ENCODE results near the gene MYO1D.
A peak's percentile ranks its signal among the peaks of the same experiment; 100 is the strongest.

MYO1D gene

GRCh38 chr17:32878211-32878610 lies 1.3 kb upstream of the MYO1D start:
- no peak for DNase-seq
- Histone ChIP-seq H3K79me1 (ENCODE audit: low read length) (peaks cover 5% of the 10 kb centered on the region), H3K56ac (ENCODE audit: low read length) (no peak overlapping the region), H3K4me2 (ENCODE audit: low read length) (no peak overlapping the region), H4K5ac (ENCODE audit: low read length) (no peak overlapping the region), H3K36me3 (ENCODE audit: control insufficient read depth, insufficient read depth, low read length) (no peaks in the 10 kb centered on the region), H2AK5ac (ENCODE audit: low read length) (no peak overlapping the region), H2BK5ac (ENCODE audit: low read length) (no peak overlapping the region), H3K4ac (ENCODE audit: low read depth, low read length) (no peak overlapping the region), H3K27me3 (ENCODE audit: insufficient read depth, low read length, poor library complexity) (no peaks in the 10 kb centered on the region), H2BK15ac (replicated peaks; ENCODE audit: low read depth) (no peak overlapping the region), H3K4me1 (ENCODE audit: control insufficient read depth, low read depth, low read length) (peaks cover 2% of the 10 kb centered on the region), H4K8ac (ENCODE audit: low read depth, low read length) (no peak overlapping the region), H3K79me2 (ENCODE audit: control insufficient read depth, insufficient read depth, low read length) (peaks cover 7% of the 10 kb centered on the region), H3K18ac (ENCODE audit: low read length) (no peak overlapping the region), H3K9ac (ENCODE audit: low read length) (no peak overlapping the region), H2BK120ac (ENCODE audit: low read depth, low read length) (no peak overlapping the region), H3K27ac (ENCODE audit: low read depth, low read length) (no peak overlapping the region), H3K23ac (ENCODE audit: low read length) (no peak overlapping the region), H3K4me3 (ENCODE audit: low read length) (no peak overlapping the region)
- WGBS (ENCODE audit: extremely low coverage, insufficient coverage, low lambda C conversion rate): no CpG with 5 or more reads among the region's 3 CpGs

DNA sequence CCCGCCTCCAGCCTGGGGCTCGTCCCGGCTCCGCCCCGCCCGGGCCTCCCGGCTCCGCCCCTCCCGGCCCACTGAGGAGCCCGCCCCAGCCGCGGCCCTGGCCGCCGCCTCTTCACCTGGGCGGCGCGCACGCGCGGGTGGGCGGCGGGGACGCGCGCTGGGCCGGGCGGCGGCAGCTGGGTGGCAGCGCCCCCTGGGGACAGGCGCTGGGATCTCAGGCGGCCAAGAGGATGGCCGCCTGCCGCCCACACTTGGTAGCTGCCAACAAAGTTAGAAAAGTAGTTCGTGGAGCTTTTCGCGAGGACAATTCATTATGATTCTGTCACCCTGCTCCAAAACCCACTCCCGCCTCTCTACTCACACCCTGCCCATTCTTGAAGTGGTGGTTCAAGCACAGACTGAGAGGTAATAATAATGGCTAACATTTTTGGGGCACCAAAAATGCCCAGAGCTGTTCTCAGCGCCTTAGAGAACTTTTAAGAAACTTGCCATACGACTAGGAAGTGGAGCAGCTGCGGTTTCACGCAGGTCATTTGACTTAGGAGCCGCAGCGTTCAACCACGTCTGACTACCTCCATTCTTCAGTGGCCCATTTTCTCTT lies 340 bp upstream of the MYO1D start:
- peak overlapping the region; percentile 66 for H3K4me2 ChIP-seq (ENCODE audit: low read length)
- no peak overlapping the region for H3K27ac ChIP-seq (ENCODE audit: low read depth, low read length)
- no peak overlapping the region for H4K8ac ChIP-seq (ENCODE audit: low read depth, low read length)
- no peak overlapping the region for H4K5ac ChIP-seq (ENCODE audit: low read length)
- no peak overlapping the region for H2BK120ac ChIP-seq (ENCODE audit: low read depth, low read length)
- H3K4ac ChIP-seq (ENCODE audit: low read depth, low read length): peak overlapping the region; percentile 85
- H3K27me3 ChIP-seq (ENCODE audit: insufficient read depth, low read length, poor library complexity): no peaks in the 10 kb centered on the region
- DNase-seq: peak; percentile 92
- no peak overlapping the region for H2BK5ac ChIP-seq (ENCODE audit: low read length)
- peaks cover 7% of the 10 kb centered on the region for H3K79me1 ChIP-seq (ENCODE audit: low read length)
- no peak overlapping the region for H3K23ac ChIP-seq (ENCODE audit: low read length)
- no peaks in the 10 kb centered on the region for H3K36me3 ChIP-seq (ENCODE audit: control insufficient read depth, insufficient read depth, low read length)
- WGBS (ENCODE audit: extremely low coverage, insufficient coverage, low lambda C conversion rate): no CpG with 5 or more reads among the region's 44 CpGs
- no peak overlapping the region for H2BK15ac ChIP-seq (replicated peaks; ENCODE audit: low read depth)
- H3K4me3 ChIP-seq (ENCODE audit: low read length): no peak overlapping the region
- peak overlapping the region; percentile 89 for H3K9ac ChIP-seq (ENCODE audit: low read length)
- peaks cover 8% of the 10 kb centered on the region for H3K79me2 ChIP-seq (ENCODE audit: control insufficient read depth, insufficient read depth, low read length)
- peak overlapping the region; percentile 96 for H3K56ac ChIP-seq (ENCODE audit: low read length)
- peaks cover 2% of the 10 kb centered on the region for H3K4me1 ChIP-seq (ENCODE audit: control insufficient read depth, low read depth, low read length)
- no peak overlapping the region for H2AK5ac ChIP-seq (ENCODE audit: low read length)
- peak overlapping the region; percentile 90 for H3K18ac ChIP-seq (ENCODE audit: low read length)

GRCh38 chr17:32875923-32876416 lies 954 bp downstream of the MYO1D start:
- H3K4me2 ChIP-seq (ENCODE audit: low read length): peak overlapping the region; percentile 59
- no peak overlapping the region for H3K23ac ChIP-seq (ENCODE audit: low read length)
- peak overlapping the region; percentile 96 for H3K56ac ChIP-seq (ENCODE audit: low read length)
- H3K79me1 ChIP-seq (ENCODE audit: low read length): peaks cover 9% of the 10 kb centered on the region
- H3K4me1 ChIP-seq (ENCODE audit: control insufficient read depth, low read depth, low read length): peaks cover 2% of the 10 kb centered on the region
- peak overlapping the region; percentile 81 for H3K4me3 ChIP-seq (ENCODE audit: low read length)
- H2BK120ac ChIP-seq (ENCODE audit: low read depth, low read length): no peak overlapping the region
- H2BK15ac ChIP-seq (replicated peaks; ENCODE audit: low read depth): no peak overlapping the region
- H3K36me3 ChIP-seq (ENCODE audit: control insufficient read depth, insufficient read depth, low read length): no peaks in the 10 kb centered on the region
- H4K5ac ChIP-seq (ENCODE audit: low read length): no peak overlapping the region
- H2BK5ac ChIP-seq (ENCODE audit: low read length): no peak overlapping the region
- no peak overlapping the region for H4K8ac ChIP-seq (ENCODE audit: low read depth, low read length)
- no CpG with 5 or more reads among the region's 15 CpGs for WGBS (ENCODE audit: extremely low coverage, insufficient coverage, low lambda C conversion rate)
- no peaks in the 10 kb centered on the region for H3K27me3 ChIP-seq (ENCODE audit: insufficient read depth, low read length, poor library complexity)
- H3K79me2 ChIP-seq (ENCODE audit: control insufficient read depth, insufficient read depth, low read length): peaks cover 8% of the 10 kb centered on the region
- no peak overlapping the region for H2AK5ac ChIP-seq (ENCODE audit: low read length)
- H3K27ac ChIP-seq (ENCODE audit: low read depth, low read length): no peak overlapping the region
- H3K18ac ChIP-seq (ENCODE audit: low read length): no peak overlapping the region
- DNase-seq: no peak
- no peak overlapping the region for H3K4ac ChIP-seq (ENCODE audit: low read depth, low read length)
- peak overlapping the region; percentile 89 for H3K9ac ChIP-seq (ENCODE audit: low read length)

DNA sequence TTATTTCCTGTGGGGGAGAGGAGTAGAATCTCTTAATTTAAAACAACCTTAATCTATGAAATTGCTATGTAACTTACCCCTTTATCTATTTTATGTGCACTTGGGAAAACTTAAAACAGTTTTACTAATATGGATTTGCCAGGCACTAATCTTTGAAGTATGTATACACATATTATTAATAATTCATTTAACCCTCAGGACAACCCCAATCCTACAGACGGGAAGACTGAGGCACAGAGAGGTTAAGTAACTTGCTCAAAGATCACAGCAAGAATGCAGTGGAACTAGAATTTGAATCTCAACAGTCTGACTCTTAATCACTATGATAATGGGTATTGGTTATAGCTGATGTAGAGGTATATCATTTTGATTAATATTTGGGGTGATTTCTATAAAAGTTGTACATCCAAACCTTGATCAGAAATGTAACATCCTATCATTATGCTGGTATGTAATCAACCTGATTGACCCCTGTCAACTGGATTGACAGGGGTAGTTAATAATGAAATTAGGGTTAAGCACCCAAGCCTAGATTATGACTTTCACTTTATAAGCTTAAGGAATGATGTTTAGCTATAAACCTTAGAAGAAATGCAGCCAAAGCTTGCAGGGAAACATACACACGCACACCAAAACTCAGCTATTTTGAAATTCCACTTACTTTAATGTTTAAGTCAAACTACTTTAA lies 1.6 kb downstream of the MYO1D start:
- H3K56ac ChIP-seq (ENCODE audit: low read length): no peak overlapping the region
- H3K9ac ChIP-seq (ENCODE audit: low read length): no peak overlapping the region
- H3K4me2 ChIP-seq (ENCODE audit: low read length): no peak overlapping the region
- H3K4ac ChIP-seq (ENCODE audit: low read depth, low read length): no peak overlapping the region
- H3K4me1 ChIP-seq (ENCODE audit: control insufficient read depth, low read depth, low read length): peaks cover 2% of the 10 kb centered on the region
- no peak overlapping the region for H2BK5ac ChIP-seq (ENCODE audit: low read length)
- H3K18ac ChIP-seq (ENCODE audit: low read length): no peak overlapping the region
- DNase-seq: no peak
- H3K36me3 ChIP-seq (ENCODE audit: control insufficient read depth, insufficient read depth, low read length): no peaks in the 10 kb centered on the region
- H3K23ac ChIP-seq (ENCODE audit: low read length): no peak overlapping the region
- no peaks in the 10 kb centered on the region for H3K27me3 ChIP-seq (ENCODE audit: insufficient read depth, low read length, poor library complexity)
- no peak overlapping the region for H3K27ac ChIP-seq (ENCODE audit: low read depth, low read length)
- WGBS (ENCODE audit: extremely low coverage, insufficient coverage, low lambda C conversion rate): no CpG with 5 or more reads among the region's 2 CpGs
- peaks cover 11% of the 10 kb centered on the region for H3K79me2 ChIP-seq (ENCODE audit: control insufficient read depth, insufficient read depth, low read length)
- no peak overlapping the region for H4K5ac ChIP-seq (ENCODE audit: low read length)
- H4K8ac ChIP-seq (ENCODE audit: low read depth, low read length): no peak overlapping the region
- peaks cover 12% of the 10 kb centered on the region for H3K79me1 ChIP-seq (ENCODE audit: low read length)
- no peak overlapping the region for H2BK120ac ChIP-seq (ENCODE audit: low read depth, low read length)
- no peak overlapping the region for H2AK5ac ChIP-seq (ENCODE audit: low read length)
- H2BK15ac ChIP-seq (replicated peaks; ENCODE audit: low read depth): no peak overlapping the region
- H3K4me3 ChIP-seq (ENCODE audit: low read length): no peak overlapping the region

DNA sequence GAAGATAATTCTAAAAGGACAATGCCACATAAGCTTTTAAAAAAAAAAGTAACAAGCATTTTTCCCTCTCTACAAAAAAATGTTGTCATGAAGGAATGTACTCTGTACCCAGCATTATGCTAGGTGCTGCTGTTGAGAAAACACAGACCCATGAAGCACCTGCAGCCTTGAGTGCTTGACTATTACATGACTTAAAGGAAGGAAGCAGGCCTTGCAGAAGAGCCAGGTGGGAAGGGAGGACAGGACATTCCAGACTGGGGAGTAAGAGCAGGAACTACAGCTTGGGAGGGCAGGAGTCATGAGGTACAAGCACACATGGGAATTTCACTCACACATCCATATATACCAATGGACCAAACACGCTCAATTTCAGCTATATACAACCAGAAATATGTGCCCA lies 3.8 kb downstream of the MYO1D start:
- Histone ChIP-seq H3K4ac (ENCODE audit: low read depth, low read length) (no peak overlapping the region), H4K5ac (ENCODE audit: low read length) (no peak overlapping the region), H2BK15ac (replicated peaks; ENCODE audit: low read depth) (no peak overlapping the region), H3K27ac (ENCODE audit: low read depth, low read length) (no peak overlapping the region), H3K56ac (ENCODE audit: low read length) (no peak overlapping the region), H3K18ac (ENCODE audit: low read length) (no peak overlapping the region), H3K79me1 (ENCODE audit: low read length) (peaks cover 17% of the 10 kb centered on the region), H3K4me2 (ENCODE audit: low read length) (no peak overlapping the region), H3K27me3 (ENCODE audit: insufficient read depth, low read length, poor library complexity) (no peaks in the 10 kb centered on the region), H2AK5ac (ENCODE audit: low read length) (no peak overlapping the region), H4K8ac (ENCODE audit: low read depth, low read length) (no peak overlapping the region), H3K79me2 (ENCODE audit: control insufficient read depth, insufficient read depth, low read length) (peaks cover 11% of the 10 kb centered on the region), H2BK120ac (ENCODE audit: low read depth, low read length) (no peak overlapping the region), H3K23ac (ENCODE audit: low read length) (peak overlapping the region; percentile 52), H3K36me3 (ENCODE audit: control insufficient read depth, insufficient read depth, low read length) (no peaks in the 10 kb centered on the region), H3K9ac (ENCODE audit: low read length) (no peak overlapping the region), H2BK5ac (ENCODE audit: low read length) (no peak overlapping the region), H3K4me3 (ENCODE audit: low read length) (no peak overlapping the region), H3K4me1 (ENCODE audit: control insufficient read depth, low read depth, low read length) (peaks cover 2% of the 10 kb centered on the region)
- no CpG with 5 or more reads among the region's 1 CpG for WGBS (ENCODE audit: extremely low coverage, insufficient coverage, low lambda C conversion rate)
- DNase-seq: no peak
